Erythroblast (primary cell): Measurements from ENCODE around the gene ATL2.
"Not testable (repeated sequence)": the region's sequence is repeated elsewhere in the genome, so short reads cannot be mapped to it uniquely, and the experiment has no call there.

Experiments used
- DNase-seq, 2 experiments: peaks; one replicate each; lab custom pipeline; 2025; lab: John Stamatoyannopoulos, UW
- GATA1 ChIP-seq: IDR thresholded peaks from 2 replicates; pipeline ENCODE4 v1.6.1; 2011; ENCODE audit warnings: low read depth, mild to moderate bottlenecking, control low read depth, low read length, moderate library complexity
- POLR2A ChIP-seq: IDR thresholded peaks from 2 replicates; pipeline ENCODE4 v1.6.1; 2011; ENCODE audit warnings: mild to moderate bottlenecking, low read length

ATL2 gene

DNA sequence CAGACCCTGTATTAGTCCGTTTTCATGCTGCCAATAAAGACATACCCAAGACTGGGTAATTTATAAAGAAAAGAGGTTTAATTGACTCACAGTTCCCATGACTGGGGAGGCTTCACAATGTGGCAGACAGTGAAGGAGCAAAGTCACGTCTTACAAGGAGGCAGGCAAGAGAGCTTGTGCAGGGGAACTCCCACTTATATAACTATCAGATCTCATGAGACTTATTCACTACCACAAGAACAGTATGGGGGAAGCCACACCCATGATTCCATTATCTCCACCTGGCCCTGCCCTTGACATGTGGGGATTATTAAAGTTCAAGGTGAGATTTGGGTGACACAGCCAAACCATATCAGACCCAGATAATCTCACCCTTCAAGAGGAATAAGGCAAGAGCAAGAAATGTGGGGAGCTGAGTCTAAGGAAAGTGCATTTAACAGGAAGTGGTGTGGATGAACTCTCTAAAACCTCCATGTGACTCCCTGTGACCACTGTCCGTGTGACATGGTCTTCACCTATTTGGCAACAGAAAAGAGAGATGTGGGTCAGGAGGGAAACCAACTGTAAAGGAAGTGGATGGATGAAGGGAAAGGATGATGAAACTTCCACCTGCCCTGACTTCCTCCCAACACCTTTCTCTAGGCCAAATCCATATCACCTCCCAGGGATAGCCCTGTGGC lies 110.6 kb downstream of the ATL2 start:
- peak in 1 of 2 experiments; percentile 4 for DNase-seq
- TF ChIP-seq GATA1, result no peak
- TF ChIP-seq POLR2A, result no peak

DNA sequence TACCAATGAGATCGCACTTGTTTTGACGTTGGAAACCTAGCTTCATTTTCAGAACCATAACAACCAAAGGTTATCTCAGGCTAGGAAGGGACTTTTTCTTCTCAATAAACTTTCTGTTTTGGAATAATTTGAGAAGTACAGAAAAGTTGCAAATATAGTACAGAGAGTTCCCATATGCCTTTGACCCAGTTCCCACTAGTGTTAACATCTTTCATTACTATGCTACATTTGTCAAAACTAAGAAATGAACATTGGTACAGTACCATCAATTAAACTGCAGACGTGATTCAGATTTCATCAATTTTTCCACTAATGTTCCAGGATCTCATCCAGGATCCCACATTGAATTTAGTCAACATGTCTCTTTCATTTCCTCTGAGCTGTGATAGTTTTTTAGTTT lies 111.6 kb downstream of the ATL2 start:
- TF ChIP-seq POLR2A, result no peak
- no peak for TF ChIP-seq GATA1
- no peak for DNase-seq

DNA sequence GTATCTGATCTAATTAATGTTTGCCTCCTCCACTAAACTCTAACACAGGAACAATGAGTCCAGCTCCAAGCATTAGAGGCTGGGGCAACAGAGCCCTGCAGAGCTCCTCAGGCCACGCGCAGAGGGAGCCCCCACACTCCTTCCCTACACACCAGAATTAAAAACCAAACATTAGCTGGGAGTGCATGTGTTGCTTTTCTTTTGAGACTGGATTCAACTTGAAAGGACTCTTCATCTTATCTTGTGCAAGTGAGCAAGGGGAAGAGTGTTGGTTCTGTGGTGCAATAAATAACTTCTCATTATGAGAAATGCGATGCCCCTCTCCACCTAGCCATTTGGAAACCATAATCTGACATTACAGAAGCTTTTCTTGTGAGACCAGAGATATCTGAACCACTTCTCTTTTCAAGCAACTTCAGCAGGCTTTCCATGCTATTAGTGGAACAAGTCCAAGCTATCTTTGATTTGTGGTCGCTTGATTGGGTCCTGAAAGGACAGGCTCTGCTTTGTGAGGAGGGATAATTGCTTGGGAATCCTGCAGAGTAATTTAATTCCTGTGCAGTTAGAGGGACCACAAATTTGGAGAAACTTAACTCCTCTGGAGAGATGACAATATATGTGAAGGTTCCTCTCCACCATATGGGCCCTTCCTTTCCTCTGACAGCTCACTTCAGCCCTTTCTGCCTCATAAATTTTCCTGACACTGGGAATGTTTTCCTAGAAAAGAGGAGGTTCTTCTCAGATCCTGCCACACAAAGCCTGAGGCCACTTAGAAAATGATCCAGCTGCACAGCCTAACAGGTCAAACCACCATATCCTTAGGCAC lies 112.5 kb downstream of the ATL2 start:
- TF ChIP-seq GATA1 (no peak), POLR2A (no peak)
- no peak for DNase-seq

DNA sequence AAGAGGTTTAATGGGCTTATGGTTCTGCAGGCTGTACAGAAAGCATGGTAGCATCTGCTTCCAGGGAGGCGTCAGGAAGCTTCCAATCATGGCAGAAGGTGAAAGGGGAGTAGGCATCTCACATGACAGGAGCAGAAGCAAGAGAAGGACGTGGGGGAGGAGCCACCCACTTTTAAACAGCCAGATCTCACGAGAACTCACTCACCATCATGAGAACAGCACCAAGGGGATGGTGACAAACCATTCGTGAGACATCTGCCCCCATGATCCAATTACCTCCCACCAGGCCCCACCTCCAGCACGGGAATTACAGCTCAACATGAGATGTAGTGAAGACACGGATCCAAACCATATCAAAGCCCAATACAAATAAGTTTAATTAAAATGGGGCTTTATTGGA lies 113.8 kb downstream of the ATL2 start:
- TF ChIP-seq POLR2A (no peak), GATA1 (no peak)
- no peak for DNase-seq

DNA sequence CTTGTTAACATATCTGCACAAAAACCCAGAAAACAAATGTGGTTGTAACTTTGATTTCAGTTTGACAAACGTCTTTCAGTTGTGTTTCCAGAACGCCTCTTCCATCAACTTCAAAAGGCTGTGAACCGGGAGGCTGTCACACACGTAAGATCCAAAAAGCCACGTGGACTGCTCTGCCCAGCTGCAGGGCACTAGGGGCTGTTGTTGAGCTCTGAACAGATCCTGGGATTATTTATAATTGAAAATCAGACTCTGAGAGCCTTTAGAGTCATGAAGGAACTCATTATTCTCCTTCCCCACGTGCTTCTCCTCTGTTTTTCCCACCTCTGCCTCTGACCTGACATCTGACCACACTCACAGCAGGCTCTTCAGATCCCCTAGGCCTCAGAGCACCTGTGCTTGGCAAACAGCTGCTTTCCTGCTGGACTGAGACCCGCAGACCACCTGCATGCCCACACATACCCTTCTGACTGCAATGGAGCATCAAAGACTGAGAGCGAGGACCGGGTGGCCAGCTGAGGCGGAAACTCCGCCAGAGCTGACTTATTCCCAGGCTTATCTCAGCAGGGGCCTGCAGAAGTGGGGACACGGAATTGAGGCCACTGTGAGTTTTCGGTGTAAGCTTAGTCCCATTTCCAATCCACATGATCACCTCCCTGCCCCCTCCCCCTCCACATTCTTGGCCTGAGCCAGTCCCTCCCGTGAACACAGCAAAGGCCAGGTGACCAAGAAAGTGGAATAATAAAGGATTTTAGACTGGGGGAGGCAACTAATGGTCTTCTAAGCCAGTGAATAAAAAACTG lies 114.8 kb downstream of the ATL2 start:
- TF ChIP-seq POLR2A, result no peak
- no peak for TF ChIP-seq GATA1
- no peak for DNase-seq

DNA sequence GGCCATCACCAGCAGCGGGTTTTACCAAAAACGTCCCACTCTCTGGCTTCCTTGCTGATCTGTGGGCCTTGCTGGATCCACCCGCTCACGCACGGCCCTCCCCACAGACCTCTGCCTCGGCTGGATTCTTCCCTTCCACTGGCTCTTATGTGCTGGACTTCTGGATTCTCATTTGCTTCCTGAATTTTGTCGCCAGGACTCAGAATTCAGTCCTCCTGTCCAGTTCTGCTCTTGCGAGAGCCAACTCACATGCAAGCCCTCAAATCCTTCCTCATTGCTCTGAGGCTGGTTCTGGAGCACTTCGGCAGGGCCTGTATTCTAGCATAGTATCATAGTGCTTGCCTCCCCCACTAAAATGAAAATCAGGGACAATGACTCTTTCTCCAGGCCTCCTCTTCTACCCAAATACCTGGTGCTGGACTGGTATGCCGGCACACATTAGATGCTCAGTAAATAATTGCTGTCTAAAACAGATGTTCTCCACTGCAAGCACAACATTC lies 115.5 kb downstream of the ATL2 start:
- TF ChIP-seq POLR2A (no peak), GATA1 (no peak)

DNA sequence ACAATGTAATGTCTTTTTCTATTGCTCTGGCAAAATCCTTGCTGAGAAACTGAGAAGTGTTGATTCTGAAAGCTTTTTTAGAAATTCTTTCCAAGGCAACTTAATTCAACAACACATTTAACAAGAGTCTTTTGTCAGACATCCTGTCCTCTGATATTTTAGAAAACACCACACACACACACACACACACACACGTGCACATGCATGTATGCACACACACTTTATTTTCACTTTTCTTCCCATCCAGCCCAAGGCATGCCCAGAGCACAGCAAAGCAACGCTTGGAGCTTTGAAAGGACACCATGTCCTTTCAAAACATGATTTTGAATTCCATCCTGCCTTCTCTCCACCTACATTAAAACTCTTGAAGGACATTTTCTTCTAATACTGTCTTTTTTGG lies 116.1 kb downstream of the ATL2 start:
- TF ChIP-seq GATA1, result no peak
- TF ChIP-seq POLR2A, result no peak
- no peak for DNase-seq

More for the DNA sequence above, 115.5 kb downstream of the ATL2 start:
- no peak for DNase-seq

DNA sequence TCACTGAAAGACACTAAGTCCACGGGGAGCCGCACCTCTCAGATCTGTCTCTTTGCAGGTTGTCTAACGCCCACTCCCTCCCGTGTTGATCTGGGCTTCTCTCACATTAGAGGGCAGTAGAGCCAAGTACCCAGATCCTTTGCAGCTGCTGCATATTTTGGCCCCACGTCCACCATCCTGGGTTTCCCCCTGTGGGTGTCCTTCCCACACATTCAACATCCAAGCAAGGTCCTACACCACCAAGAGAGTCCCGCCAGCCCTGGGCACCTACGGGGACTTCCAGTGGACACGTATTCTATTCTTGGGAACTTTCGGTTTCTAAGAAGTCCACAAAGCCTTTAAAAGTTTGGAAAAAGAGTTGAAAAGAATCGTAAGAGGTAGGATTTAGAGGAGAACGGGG lies 116.6 kb downstream of the ATL2 start:
- DNase-seq, result no peak

DNA sequence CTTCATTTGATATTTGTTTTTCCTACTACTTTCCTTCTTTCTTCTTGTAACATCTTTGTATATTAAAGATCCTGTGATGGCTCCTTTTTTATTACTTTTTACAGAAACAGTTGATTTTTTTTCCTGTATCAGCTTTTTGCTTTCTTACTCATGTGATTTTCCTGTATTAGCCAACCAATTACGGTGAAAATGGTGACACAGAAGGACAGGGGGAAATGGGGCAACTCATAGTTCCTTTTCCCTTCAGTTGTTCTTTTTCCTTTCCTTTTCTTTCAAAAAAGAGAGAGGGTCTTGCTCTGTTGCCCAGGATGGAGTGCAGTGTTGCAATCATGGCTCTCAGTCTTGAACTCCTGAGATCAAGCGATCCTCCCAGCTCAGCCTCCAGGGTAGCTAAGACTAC lies 117.8 kb downstream of the ATL2 start:
- TF ChIP-seq GATA1, result no peak
- TF ChIP-seq POLR2A, result no peak
- no peak for DNase-seq

More for the DNA sequence above, 116.6 kb downstream of the ATL2 start:
- no peak for TF ChIP-seq GATA1
- TF ChIP-seq POLR2A, result no peak

DNA sequence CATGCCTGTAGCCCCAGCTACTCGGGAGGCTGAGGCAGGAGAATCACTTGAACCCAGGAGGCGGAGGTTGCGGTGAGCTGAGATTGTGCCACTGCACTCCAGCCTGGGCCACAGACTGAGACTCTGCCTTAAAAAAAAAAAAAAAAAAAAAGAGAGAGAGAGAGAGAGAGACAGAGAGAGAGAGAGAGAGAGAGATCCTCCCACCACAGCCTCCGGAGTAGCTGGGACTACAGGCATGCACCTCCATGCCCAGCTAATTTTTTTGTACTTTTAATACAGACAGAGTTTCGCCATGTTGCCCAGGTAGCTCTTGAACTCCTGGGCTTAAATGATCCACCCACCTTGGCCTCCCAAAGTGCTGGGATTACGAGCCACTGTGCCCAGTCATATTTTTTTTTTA lies 119.4 kb downstream of the ATL2 start:
- not testable (repeated sequence) for DNase-seq

DNA sequence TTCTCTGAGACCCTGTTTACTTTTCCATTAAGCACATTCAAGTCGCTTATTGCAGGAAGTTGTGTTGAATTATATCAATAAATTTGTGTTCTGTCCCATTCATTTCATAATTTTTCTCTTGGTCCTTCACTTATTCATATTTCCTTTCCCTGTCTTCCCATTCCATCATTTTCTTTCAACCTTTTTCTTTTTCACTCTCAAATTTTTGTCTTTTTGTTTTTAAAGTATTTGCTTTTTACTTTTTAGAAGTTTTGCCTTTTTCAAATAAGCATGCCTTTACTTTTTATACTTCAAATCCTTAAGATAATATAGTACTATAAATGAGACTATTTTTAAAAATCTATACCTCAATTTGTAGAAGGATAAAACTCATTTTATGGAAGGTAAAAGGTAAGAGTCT lies 120.5 kb downstream of the ATL2 start:
- no peak for DNase-seq
- no peak for TF ChIP-seq POLR2A
- no peak for TF ChIP-seq GATA1

DNA sequence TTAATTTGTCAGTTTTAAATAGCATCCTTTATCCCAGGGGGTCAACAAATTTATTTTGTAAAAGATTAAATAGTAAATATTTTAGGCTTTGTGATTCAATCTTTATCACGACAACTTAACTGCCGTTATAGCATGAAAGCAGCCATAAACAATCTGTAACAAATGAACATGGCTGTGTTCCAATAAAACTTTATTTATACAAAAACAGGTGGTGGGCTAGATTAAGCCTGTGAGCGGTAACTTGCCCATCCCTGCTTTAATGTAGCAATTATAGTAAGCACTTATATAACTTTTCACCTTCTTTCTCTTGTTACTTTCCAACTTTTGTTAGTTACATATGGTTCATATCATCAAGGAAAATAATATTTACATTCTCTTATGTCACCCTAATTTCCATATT lies 121.9 kb downstream of the ATL2 start:
- DNase-seq, result no peak
- TF ChIP-seq GATA1 (no peak), POLR2A (no peak)

DNA sequence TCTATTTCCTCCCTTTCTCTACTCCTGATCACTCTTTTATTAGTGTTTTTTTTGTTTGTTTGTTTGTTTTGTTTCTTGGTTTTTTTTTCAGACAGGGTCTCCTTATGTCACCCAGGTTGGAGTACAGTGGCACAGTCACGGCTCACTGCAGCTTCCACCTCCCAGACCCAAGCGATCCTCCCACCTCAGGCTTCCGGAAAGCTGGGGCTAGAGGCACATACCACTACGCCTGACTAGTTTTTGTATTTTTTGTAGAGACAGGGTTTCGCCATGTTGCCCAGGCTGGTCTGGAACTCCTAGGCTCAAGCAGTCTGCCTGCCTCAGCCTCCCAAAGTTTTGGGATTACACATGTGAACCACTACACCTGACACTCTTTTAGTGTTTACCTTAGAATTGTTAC lies 122.3 kb downstream of the ATL2 start:
- DNase-seq, result no peak
- TF ChIP-seq GATA1 (no peak), POLR2A (no peak)

DNA sequence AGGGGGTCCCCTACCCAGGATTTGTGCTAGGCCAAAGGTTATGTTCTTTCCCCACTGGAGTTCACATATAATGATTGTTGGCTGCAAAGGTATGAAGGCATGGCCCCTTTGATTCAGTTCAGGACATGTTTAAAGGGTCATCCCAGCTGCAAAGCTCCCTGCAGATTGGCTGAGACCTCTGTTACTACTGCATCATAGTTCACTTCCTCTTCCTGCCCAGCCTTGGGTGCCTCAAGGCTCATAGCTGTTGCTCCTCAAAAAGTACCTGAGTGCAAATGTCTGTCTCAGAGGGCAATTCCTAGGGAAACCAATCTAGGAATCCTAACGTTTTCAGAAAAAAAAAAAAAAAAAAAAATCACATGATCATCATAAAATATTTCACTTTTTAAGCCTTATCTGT lies 125.1 kb downstream of the ATL2 start:
- TF ChIP-seq GATA1 (no peak), POLR2A (no peak)
- no peak for DNase-seq
